UCSD-AML1 (cell line): ENCODE data around the gene PRKAA2.

Source experiments
- DNase-seq: peaks from one replicate; lab custom pipeline; 2025; ENCODE audit not compliant: unreplicated experiment; lab: John Stamatoyannopoulos, UW

The PRKAA2 gene

DNA sequence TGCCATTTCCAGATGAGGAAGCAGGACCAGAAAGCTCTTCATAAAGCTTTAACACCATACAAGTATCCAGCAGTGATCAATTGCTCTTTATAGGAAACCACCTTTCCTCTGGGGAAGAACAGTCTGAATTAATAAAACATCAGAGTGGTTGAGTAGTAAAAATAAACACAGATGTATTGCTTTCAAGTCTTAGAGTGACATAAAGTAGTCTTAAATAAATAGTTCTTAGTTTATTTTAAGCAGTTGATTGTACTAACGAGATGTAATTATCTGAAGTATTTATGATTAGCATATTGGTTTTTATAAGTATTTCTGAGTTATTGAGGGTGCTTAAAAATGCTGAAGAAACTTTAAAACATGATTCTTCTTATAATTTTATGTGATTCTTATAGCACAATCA, 67.0 kb downstream of the PRKAA2 start:
- DNase-seq = no peak

DNA sequence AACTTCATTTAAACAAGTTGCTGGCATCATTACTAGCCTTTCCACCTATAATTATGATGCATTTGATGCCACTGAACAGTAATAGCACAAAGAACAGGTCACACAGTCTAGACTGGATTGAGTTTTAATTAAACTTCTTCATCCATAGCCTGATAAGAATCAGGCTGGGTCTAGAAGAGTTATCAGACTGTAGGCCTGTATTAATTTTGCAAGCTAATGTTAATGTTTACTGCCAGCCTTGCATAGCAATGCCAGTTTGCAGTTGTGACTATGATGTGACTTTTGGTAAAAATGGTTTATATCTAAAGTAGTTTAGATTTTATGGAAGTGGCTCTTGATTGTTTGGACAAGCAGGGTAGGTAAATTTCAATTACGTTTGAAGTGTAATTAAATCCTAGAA, 68.0 kb downstream of the PRKAA2 start:
- no peak for DNase-seq

DNA sequence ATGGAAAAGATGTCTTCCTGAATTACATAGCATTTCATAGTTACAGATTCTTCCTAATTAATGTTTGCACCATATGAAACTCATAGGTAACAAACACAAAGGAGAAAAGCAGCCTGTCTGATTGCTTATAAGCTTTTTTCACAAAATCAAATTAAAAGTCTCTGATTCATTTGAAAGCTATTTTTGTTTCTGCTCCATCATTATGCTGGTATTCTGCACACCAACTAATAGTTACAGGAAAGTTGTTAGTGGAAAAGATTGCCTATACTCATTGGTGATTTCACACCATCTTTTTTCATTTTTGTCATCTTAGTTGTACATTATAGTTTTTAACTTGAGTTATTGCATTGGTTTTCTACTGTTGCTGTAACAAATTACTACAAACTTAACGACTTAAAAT, 70.0 kb downstream of the PRKAA2 start:
- DNase-seq = no peak

DNA sequence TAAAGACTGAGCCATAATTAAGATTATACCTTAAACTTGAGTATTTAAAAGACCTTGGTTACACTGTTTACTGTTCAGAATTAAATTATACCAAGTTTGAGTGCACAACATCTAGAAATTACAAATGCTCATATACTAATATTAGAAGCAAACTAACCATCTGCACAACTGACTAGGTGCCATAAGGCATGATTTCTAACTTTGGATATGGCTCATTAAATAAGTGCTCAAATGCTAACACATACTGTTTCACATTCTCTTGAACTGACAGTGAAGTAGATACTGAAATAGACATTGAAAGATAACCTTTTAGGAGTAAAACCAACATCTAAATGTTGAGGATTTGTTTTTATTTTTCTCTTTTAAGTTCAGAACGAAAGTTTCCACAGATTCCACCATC, 74.1 kb downstream of the PRKAA2 start:
- no peak for DNase-seq

DNA sequence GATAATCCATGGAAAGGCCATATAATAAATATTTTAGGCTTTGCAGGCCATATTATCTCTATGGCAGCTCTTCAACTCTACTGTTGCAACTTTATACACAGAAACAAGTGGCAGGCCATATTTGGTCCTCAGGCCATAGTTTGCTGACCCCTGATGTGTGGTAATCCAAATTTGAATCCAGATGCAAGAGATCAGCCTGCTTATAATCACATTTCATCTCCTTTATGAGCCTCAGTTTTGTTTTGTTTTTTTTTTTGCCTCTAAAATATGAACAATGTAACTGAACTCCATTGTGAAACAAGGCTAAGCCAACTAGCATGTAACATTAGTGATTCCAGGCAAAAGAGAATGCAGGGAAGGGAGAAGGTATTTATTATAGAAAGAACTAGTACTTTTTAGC, 81.6 kb downstream of the PRKAA2 start:
- no peak for DNase-seq

DNA sequence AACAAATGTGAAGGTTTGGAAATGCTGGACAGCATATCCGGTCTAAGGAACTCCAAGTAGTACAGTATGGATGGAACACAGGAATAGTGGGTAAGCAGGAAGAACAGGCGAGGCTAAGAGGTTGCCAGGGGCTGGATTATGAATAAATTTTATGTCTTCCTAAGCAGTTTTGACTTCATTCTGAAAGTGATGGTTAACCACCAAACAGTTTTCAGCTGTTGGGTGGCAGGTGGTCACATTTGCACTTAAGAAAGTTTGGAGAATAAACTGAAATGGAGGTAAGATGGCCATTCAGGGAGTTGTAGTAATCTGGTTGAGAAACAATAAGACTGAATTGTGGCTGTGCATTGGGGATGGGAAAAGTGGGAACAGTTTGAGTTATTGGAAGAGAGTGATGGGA, 83.8 kb downstream of the PRKAA2 start:
- DNase-seq = no peak

DNA sequence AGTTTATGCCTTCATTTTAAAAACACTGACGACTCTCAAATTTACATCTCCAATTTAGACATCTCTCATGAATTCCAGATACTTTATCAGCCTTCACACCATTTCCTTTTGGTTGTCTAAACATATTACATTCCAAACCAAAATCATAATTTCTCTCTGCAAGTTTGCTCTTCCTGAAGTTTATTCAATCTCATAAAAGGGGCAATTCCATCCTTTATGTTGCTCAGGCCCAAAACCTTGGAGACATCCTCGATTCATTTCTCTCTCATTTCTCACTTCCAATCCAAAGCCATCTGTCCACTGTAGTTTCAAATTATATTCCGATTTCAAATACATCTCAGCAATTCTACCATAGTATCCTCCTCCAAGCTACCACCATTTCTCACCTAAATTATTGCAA, 100.1 kb downstream of the PRKAA2 start:
- DNase-seq = no peak

DNA sequence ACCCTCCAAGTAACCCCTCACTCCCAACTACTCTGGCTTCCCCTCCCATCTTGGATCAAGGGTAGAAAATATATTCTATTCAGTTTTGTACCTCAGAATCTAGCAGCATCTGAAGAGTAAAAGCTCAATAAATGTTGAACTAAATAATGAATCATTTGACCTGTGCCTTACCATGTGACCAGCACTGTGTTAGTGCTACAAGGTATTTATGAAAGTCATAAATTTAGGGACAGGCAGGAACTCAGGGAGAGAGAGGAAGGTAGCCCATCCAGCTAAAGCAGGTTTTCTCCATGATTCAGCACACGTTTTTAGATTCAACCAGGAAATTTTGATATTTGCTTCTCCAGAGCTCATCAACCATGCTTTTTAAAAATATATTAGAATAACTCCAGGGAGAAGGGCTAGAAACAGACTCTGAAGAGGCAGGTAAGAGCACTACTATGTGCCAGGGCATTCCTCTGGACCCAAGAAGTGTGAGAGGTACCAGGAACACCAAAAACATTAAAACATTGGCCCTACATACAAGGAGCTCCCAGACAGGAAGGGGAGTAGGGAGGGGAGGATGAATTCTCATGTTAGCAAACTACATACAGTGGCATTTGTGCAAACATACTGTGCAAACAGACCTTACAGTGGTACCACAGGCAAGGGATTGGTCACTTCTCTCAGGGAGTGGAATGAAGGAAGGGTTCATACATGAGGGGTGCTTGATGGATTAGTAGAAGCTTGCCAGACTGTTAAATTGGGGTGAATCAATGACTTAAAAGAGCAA, 109.8 kb downstream of the PRKAA2 start:
- DNase-seq = no peak

DNA sequence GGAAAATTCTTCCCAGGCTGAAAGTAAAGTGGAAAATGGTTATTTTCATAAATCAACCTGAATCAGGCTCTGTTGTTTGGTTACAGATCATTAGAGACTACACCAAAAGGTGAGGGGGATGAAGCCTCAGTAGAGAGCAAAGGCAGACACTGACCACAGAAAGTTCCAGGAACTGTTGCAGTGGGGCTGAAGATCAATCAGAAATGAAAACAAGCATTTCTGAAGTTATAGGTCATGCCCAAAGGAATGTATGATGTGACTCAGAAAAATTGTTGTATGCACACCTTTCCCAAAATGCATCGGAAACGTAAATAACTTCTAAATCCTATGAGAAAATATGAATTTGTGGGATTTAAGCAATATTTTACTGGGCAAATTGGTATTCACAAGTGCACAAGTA, 110.8 kb downstream of the PRKAA2 start:
- no peak for DNase-seq

DNA sequence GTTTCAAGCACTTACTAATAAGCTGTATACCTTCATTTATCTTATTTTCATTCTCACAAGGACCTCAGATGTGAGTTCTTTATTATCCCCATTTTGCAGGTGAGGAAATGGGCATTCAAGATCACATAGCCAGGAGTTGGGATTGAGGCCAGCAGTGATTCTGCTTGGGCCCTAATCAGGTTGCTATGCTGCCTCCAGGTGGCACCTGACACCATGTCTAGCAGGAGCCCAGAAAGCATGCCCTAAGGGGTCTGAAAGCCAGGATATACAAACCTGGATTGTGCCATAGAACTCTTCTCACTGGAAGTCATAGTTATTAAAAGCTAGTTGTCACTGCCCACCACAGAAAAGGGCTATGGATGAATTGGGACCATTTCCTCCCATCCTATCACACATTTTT, 113.0 kb downstream of the PRKAA2 start:
- no peak for DNase-seq

DNA sequence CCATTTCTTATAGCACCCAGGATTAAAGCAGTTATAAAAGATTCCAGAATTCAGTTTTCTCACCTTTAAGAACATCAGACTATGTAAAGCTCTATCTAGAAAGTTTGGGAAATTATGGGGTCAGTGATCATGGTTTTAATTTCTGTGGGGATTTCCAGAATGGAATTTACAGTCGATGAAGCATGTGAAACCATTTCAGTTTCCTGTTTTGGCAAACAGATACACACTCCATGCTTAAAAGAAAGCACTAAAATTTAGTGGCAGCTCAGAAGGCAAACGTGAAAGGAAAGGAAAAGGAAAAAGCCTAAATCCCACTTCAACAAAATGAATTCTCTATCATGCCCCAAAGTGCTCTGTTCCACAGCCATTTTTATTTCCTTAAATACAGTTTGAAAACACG, 113.7 kb downstream of the PRKAA2 start:
- DNase-seq = no peak
